DOHH2 (cell line): ENCODE results near the gene ACLY.

Experiments used
- H3F3A ChIP-seq: fragments of 200-600 bp; sonication (generic), shearing (Covaris generic); 2 replicates; pipeline ENCODE4 v1.6.0; 2016; ENCODE audit warnings: antibody characterized with exemption, mild to moderate bottlenecking; ENCODE audit not compliant: control insufficient read depth, insufficient read depth
- H3K27ac ChIP-seq: fragments of 200-600 bp; sonication (generic); 2 replicates; pipeline ENCODE4 v1.5.1; 2014; ENCODE audit warnings: low read depth, mild to moderate bottlenecking, low read length, moderate library complexity
- H3K27me3 ChIP-seq: fragments of 200-600 bp; sonication (generic); 2 replicates; pipeline ENCODE4 v1.6.1; 2014; ENCODE audit warnings: mild to moderate bottlenecking, low read length, mixed read lengths; ENCODE audit not compliant: control insufficient read depth
- H3K36me3 ChIP-seq: fragments of 200-600 bp; sonication (generic); 2 replicates; pipeline ENCODE4 v1.6.1; 2014; ENCODE audit warnings: mild to moderate bottlenecking, low read length, moderate library complexity, mixed read lengths; ENCODE audit not compliant: control insufficient read depth
- H3K4me1 ChIP-seq: fragments of 200-600 bp; sonication (generic); 2 replicates; pipeline ENCODE4 v1.6.1; 2014; ENCODE audit warnings: mild to moderate bottlenecking, low read length, mixed read lengths; ENCODE audit not compliant: control insufficient read depth
- H3K4me2 ChIP-seq: fragments of 200-600 bp; sonication (generic); 2 replicates; pipeline ENCODE4 v1.6.0; 2014; ENCODE audit warnings: mild to moderate bottlenecking, low read length, moderate library complexity
- H3K4me3 ChIP-seq: fragments of 200-600 bp; sonication (generic); 2 replicates; pipeline ENCODE4 v1.5.1; 2014; ENCODE audit warnings: mild to moderate bottlenecking, low read length, mixed read lengths
- H3K79me2 ChIP-seq: fragments of 200-600 bp; sonication (generic); 2 replicates; pipeline ENCODE4 v1.6.1; 2014; ENCODE audit warnings: mild to moderate bottlenecking, low read length, mixed read lengths; ENCODE audit not compliant: control insufficient read depth
- H3K9me2 ChIP-seq: fragments of 200-600 bp; sonication (generic); replicated peaks from 2 replicates; pipeline ENCODE4 v1.6.1; 2014; ENCODE audit warnings: mild to moderate bottlenecking, low read length, mixed read lengths; ENCODE audit not compliant: control insufficient read depth
- H3K9me3 ChIP-seq: fragments of 200-600 bp; sonication (generic); 2 replicates; pipeline ENCODE4 v1.6.1; 2014; ENCODE audit warnings: antibody characterized with exemption, low read length, mixed read lengths; ENCODE audit not compliant: control insufficient read depth, insufficient read depth
- H4K20me1 ChIP-seq: fragments of 200-600 bp; sonication (generic); 2 replicates; pipeline ENCODE4 v1.6.0; 2014; ENCODE audit warnings: low read depth, mild to moderate bottlenecking, antibody characterized with exemption, low read length, moderate library complexity; ENCODE audit not compliant: control insufficient read depth, insufficient read depth
- CTCF ChIP-seq: fragments of 200-600 bp; sonication (generic); IDR thresholded peaks from one replicate; pipeline ENCODE4 v1.5.1; 2014; ENCODE audit warnings: antibody characterized with exemption, mild to moderate bottlenecking, low read depth, low read length; ENCODE audit not compliant: poor library complexity, severe bottlenecking
- EZH2phosphoT487 ChIP-seq: fragments of 200-600 bp; sonication (generic); IDR thresholded peaks from 2 replicates; pipeline ENCODE4 v1.6.1; 2017; ENCODE audit warnings: borderline replicate concordance, mild to moderate bottlenecking, antibody characterized with exemption, low read length, moderate library complexity, mixed read lengths

The ACLY gene

GRCh38 chr17:41825175-41825845 is 93.4 kb downstream of the ACLY start:
- Histone ChIP-seq H3K4me2 (no peak overlapping the region), H3K9me3 (no peaks in the 10 kb centered on the region), H3K27me3 (no peaks in the 10 kb centered on the region), H3K36me3 (peaks cover 32% of the 10 kb centered on the region), H3K9me2 (no peaks in the 10 kb centered on the region), H3K4me3 (no peak overlapping the region), H3K27ac (no peak overlapping the region), H3K4me1 (no peaks in the 10 kb centered on the region), H3K79me2 (no peaks in the 10 kb centered on the region), H4K20me1 (no peaks in the 10 kb centered on the region), H3F3A (no peaks in the 10 kb centered on the region)
- no peak for TF ChIP-seq CTCF
- TF ChIP-seq EZH2phosphoT487 = no peak

- Histone ChIP-seq H3K36me3 (peaks cover 24% of the 10 kb centered on the region), H3K4me1 (peaks cover 4% of the 10 kb centered on the region), H3K79me2 (no peaks in the 10 kb centered on the region), H3K27me3 (no peaks in the 10 kb centered on the region), H3K4me3 (no peak overlapping the region), H3K4me2 (no peak overlapping the region), H3K9me3 (no peaks in the 10 kb centered on the region), H3K9me2 (no peaks in the 10 kb centered on the region), H4K20me1 (no peaks in the 10 kb centered on the region), H3F3A (no peaks in the 10 kb centered on the region), H3K27ac (no peak overlapping the region)
- TF ChIP-seq EZH2phosphoT487 (no peak), CTCF (no peak)
These were observed 94.7 kb downstream of the ACLY start for GRCh38 chr17:41824086-41824485.

GRCh38 chr17:41823580-41823979 is 95.2 kb downstream of the ACLY start:
- peaks cover 20% of the 10 kb centered on the region for H3K36me3 ChIP-seq

More at GRCh38 chr17:41823580-41823979, 95.2 kb downstream of the ACLY start:
- no peaks in the 10 kb centered on the region for H4K20me1 ChIP-seq
- H3K79me2 ChIP-seq = no peaks in the 10 kb centered on the region
- no peaks in the 10 kb centered on the region for H3K9me2 ChIP-seq
- H3K4me1 ChIP-seq = peaks cover 9% of the 10 kb centered on the region
- H3K27me3 ChIP-seq = no peaks in the 10 kb centered on the region
- no peak overlapping the region for H3K4me3 ChIP-seq
- no peak overlapping the region for H3K27ac ChIP-seq
- no peaks in the 10 kb centered on the region for H3K9me3 ChIP-seq
- H3F3A ChIP-seq = no peaks in the 10 kb centered on the region
- no peak for TF ChIP-seq EZH2phosphoT487
- TF ChIP-seq CTCF = no peak
- H3K4me2 ChIP-seq = no peak overlapping the region
